LNCaP clone FGC (cell line): Measurements from ENCODE around the gene CPXM2.

Experiments used
- DNase-seq: peaks from one replicate; pipeline ENCODE4 v3.0.0-alpha.2; 2011; ENCODE audit warnings: low read depth
- H3K4me3 ChIP-seq: 2 replicates; pipeline ENCODE4 v1.5.1; 2011; ENCODE audit warnings: mild to moderate bottlenecking, low read depth, low read length, control low read depth
- TF ChIP-seq, protein P1 (sequence below): IDR thresholded peaks from 2 replicates; pipeline ENCODE4 v1.5.1; 2012; ENCODE audit warnings: mild to moderate bottlenecking; ENCODE audit not compliant: control insufficient read depth, insufficient read depth; ENCODE audit errors: extremely low read depth

Gene CPXM2

DNA sequence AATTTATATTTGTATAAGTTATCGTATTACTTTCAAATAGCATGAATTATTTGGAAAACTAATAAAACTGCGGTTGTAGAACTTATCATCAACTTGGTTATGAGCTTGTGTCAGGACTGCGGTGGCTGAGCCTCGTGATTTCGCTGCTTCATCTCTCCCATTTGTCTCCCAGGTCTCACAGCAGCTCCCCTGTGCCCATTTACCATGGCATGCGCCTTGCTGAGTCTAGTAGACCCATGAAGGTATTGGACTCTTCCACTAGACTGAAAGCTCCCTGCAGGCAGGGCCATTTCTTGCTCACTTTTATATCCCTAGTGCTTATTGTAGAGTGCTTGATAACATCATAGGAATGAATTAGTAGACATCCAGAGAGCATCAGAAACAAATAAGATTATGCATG is 53.9 kb downstream of the CPXM2 start:
- no peak overlapping the region for H3K4me3 ChIP-seq
- TF ChIP-seq, protein P1, sequence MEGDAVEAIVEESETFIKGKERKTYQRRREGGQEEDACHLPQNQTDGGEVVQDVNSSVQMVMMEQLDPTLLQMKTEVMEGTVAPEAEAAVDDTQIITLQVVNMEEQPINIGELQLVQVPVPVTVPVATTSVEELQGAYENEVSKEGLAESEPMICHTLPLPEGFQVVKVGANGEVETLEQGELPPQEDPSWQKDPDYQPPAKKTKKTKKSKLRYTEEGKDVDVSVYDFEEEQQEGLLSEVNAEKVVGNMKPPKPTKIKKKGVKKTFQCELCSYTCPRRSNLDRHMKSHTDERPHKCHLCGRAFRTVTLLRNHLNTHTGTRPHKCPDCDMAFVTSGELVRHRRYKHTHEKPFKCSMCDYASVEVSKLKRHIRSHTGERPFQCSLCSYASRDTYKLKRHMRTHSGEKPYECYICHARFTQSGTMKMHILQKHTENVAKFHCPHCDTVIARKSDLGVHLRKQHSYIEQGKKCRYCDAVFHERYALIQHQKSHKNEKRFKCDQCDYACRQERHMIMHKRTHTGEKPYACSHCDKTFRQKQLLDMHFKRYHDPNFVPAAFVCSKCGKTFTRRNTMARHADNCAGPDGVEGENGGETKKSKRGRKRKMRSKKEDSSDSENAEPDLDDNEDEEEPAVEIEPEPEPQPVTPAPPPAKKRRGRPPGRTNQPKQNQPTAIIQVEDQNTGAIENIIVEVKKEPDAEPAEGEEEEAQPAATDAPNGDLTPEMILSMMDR, result no peak
- no peak for DNase-seq

DNA sequence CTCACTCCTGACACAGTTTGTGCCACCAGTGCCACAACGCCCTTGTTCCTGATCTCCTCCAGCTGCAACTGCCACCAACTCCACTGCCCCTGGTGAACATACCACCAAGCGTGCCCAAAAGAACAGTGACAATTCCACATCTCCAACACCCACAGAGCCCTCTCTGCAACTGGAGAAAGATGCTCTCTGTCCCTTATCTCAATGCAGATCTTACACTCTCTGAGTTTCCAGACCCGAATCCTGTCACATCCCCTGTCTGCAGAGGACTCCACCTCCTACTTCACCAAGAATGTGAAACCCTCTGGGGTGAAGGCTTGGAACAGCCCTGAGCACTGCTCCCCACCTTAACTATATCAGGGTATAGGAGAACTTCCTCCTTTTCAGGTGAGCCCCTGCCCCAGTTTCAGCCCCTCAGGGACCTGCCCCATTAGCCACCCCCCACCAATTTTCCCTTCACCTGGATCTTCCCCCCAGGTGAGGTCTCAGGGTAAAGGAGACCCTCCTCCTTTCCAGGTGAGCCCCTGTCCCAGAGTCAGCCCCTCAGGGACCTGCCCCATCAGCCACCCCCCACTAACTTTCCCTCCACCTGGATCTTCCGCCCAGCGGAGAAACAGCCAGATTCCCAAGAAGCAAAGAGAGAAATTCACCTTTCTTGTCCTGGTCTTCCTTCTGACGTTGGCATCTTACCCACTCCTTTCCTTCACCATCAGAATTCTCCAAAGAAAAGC is 55.0 kb downstream of the CPXM2 start:
- H3K4me3 ChIP-seq, result no peak overlapping the region
- TF ChIP-seq, protein P1, result no peak
- DNase-seq, result no peak

DNA sequence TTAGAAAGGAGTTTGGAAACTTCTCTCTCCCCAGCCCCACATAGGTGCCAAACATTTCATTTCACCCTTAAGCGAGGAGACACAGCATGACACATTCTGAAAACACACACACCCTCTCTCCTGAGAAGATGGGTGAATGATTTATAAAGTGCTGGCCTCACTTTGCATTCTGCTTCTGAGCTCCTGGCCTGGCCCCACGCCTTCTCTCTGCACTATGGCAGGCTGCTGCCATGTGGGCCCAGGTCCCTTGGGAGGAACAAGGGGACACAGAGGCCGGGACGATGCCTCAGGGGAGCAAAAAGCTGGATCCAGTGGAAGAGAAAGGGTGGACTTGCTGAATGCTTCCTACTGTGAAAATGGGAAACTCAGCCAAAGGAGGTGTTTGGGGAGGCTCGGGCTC is 56.0 kb downstream of the CPXM2 start:
- H3K4me3 ChIP-seq, result no peak overlapping the region
- no peak for DNase-seq
- TF ChIP-seq, protein P1, result no peak

DNA sequence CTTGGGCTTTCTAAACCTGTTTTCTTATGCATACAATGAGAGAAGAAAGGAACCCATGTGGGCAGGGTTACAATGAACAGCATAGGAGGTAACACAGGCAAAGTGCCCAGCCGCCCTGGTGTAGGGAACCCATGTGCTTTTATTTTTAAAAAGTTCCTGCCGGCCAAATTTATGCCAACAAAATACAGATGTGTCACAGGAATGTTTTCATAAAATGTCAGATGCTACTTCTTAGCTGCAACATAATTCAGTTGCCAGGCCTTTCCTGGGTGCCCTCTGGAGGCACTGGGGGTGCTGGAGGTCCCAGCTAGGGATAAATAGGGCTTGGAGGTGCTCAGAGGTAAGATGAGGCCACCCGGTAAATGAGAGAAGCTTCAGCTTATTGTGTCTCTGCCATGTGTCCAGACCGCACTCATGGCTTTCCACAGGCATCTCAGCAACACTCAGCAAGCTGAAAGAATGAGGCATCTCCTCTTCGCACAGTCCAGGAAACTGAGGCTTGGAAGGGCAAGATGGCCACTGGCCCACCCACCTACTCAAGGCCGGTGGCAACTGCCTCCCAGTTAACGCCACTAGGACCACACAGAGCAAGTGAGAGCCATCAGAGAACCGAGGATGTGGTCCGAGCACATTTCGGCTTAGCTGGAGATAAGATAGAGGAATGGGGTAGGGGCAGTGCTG is 58.3 kb downstream of the CPXM2 start:
- TF ChIP-seq, protein P1, result no peak
- DNase-seq, result no peak
- H3K4me3 ChIP-seq, result no peak overlapping the region

DNA sequence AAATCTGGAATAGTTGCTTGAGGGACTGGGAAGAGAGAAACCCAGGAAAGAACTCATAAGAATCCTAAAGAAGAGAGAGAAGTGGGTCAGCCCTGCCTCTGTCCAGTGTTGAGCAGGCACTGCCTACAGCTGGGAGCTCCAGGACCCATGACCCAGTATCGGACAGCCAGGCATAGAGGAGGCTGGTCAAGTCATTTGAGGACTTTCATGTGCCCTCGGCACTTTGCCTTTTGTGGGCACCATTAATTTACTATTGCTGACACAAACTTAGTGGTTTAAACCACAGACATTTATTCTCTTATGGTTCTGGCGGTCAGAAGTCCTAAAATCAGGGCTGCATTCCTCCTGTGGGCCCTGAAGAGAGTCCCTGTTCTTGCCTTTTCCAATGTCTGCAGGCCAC is 60.3 kb downstream of the CPXM2 start:
- TF ChIP-seq, protein P1, result no peak
- H3K4me3 ChIP-seq, result no peak overlapping the region
- no peak for DNase-seq

DNA sequence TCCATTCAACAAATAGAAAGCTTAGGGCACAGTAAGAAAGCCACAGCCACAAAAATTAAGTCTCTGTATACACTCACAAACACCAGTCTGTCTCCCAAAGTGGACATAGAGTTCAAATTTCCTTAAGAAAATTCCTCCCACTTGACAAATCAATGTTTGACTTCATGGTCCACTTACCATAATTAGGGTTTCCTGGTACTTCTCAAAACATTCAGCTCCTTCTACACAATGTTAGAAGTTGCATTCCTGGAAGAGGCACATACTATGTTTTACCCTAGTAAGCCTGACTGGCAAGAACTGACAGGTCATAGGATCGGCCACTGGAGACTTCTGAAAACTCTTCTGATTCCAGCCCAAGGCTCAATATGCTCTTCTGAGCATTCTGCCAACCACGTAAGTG is 70.5 kb downstream of the CPXM2 start:
- TF ChIP-seq, protein P1, result no peak
- DNase-seq, result no peak
- no peak overlapping the region for H3K4me3 ChIP-seq
